Activated T-cell treated with anti-CD3 and anti-CD28 coated beads, Interleukin-2, amount 50 U/mL, for 24 hours (primary cell): ENCODE data around the gene ZNF333.
"Not testable (repeated sequence)": the region's sequence is repeated elsewhere in the genome, so short reads cannot be mapped to it uniquely, and the experiment has no call there.

Source experiments
- DNase-seq: peaks from one replicate; pipeline ENCODE4 v3.0.0-alpha.2; 2020
- H3K27ac Mint-ChIP-seq: 2 replicates; pipeline ENCODE4 v1.8.0; 2020; ENCODE audit warnings: mild to moderate bottlenecking, mixed read lengths
- H3K27me3 Mint-ChIP-seq: 2 replicates; pipeline ENCODE4 v1.8.0; 2020; ENCODE audit warnings: mixed read lengths
- H3K36me3 Mint-ChIP-seq: 2 replicates; pipeline ENCODE4 v1.8.0; 2020; ENCODE audit warnings: low read depth, mixed read lengths
- H3K4me1 Mint-ChIP-seq: 2 replicates; pipeline ENCODE4 v1.8.0; 2020; ENCODE audit warnings: low read depth, mixed read lengths
- H3K4me3 Mint-ChIP-seq: 2 replicates; pipeline ENCODE4 v1.8.0; 2020; ENCODE audit warnings: mild to moderate bottlenecking, moderate library complexity, mixed read lengths
- H3K9me3 Mint-ChIP-seq: 2 replicates; pipeline ENCODE4 v1.8.0; 2020; ENCODE audit warnings: mixed read lengths

Gene ZNF333

GRCh38 chr19:14781713-14782536 lies 92.1 kb downstream of the ZNF333 start:
- peaks cover 58% of the 10 kb centered on the region for H3K27me3 Mint-ChIP-seq
- DNase-seq, H3K9me3 Mint-ChIP-seq, H3K27ac Mint-ChIP-seq, H3K36me3 Mint-ChIP-seq, H3K4me3 Mint-ChIP-seq: not testable (repeated sequence)
- peaks cover 21% of the 10 kb centered on the region for H3K4me1 Mint-ChIP-seq

- peaks cover 23% of the 10 kb centered on the region for H3K4me1 Mint-ChIP-seq
- peaks cover 51% of the 10 kb centered on the region for H3K27me3 Mint-ChIP-seq
- H3K36me3 Mint-ChIP-seq: no peaks in the 10 kb centered on the region
- H3K9me3 Mint-ChIP-seq: no peaks in the 10 kb centered on the region
- no peak for DNase-seq
- H3K4me3 Mint-ChIP-seq: no peak overlapping the region
- no peak overlapping the region for H3K27ac Mint-ChIP-seq
Observed at GRCh38 chr19:14782626-14783409, 93.0 kb downstream of the ZNF333 start.
